Memory B cell (primary cell): ENCODE data around the gene EIF4ENIF1.
"Not testable (repeated sequence)": the region's sequence is repeated elsewhere in the genome, so short reads cannot be mapped to it uniquely, and the experiment has no call there.

ENCODE experiments used
- ATAC-seq: fragments of 150-1000 bp; cut with Tn5 transposase; 2 replicates; pipeline ENCODE4 v1.10.0; 2021; ENCODE audit warnings: low read depth, mild to moderate bottlenecking, moderate library complexity
- DNase-seq, 2 donors: peaks; one replicate each; pipeline ENCODE4 v3.0.0; 2022; ENCODE audit warnings: low spot score in 2 of 2
- H3K27ac Mint-ChIP-seq: one replicate; pipeline ENCODE4 v1.8.0; 2022; ENCODE audit warnings: mild to moderate bottlenecking, moderate library complexity, mixed read lengths
- H3K27me3 Mint-ChIP-seq: one replicate; pipeline ENCODE4 v1.8.0; 2022; ENCODE audit warnings: mixed read lengths
- H3K36me3 Mint-ChIP-seq: one replicate; pipeline ENCODE4 v1.8.0; 2022; ENCODE audit warnings: mild to moderate bottlenecking, mixed read lengths
- H3K4me1 Mint-ChIP-seq: one replicate; pipeline ENCODE4 v1.8.0; 2022; ENCODE audit warnings: mixed read lengths
- H3K4me3 Mint-ChIP-seq: one replicate; pipeline ENCODE4 v1.8.0; 2022; ENCODE audit warnings: mild to moderate bottlenecking, moderate library complexity, mixed read lengths
- H3K9me3 Mint-ChIP-seq: one replicate; pipeline ENCODE4 v1.8.0; 2022; ENCODE audit warnings: mixed read lengths

The EIF4ENIF1 gene

GRCh38 chr22:31503211-31503964 lies 13.7 kb upstream of the EIF4ENIF1 start:
- Mint-ChIP-seq H3K27ac (peak overlapping the region; percentile 45), H3K36me3 (peaks cover 14% of the 10 kb centered on the region), H3K4me3 (no peak overlapping the region)

DNA sequence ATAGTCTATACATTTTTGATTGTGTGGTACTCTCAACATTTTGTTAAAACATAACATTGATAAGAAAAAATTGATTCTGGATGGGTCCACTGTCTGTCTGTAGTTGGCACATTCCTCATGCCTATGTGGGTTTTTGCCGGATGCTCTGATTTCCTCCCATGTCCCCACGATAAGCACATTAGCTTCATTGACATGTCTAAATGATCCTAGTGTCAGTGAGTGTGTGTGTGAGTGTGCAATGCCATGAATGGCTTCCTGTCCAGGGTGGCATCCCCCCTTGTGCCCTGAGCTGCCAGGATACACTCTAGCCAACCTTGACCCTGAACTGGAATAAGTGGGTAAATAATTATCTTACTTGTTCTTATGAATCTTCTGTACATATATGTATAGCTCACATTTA lies 12.1 kb upstream of the EIF4ENIF1 start:
- DNase-seq (no peak), ATAC-seq (no peak)
- H3K36me3 Mint-ChIP-seq: peaks cover 9% of the 10 kb centered on the region
- no peaks in the 10 kb centered on the region for H3K9me3 Mint-ChIP-seq
- peaks cover 10% of the 10 kb centered on the region for H3K4me1 Mint-ChIP-seq
- no peak overlapping the region for H3K4me3 Mint-ChIP-seq
- no peaks in the 10 kb centered on the region for H3K27me3 Mint-ChIP-seq
- H3K27ac Mint-ChIP-seq: peak overlapping the region; percentile 28

More at GRCh38 chr22:31503211-31503964, 13.7 kb upstream of the EIF4ENIF1 start:
- DNase-seq (no peak), ATAC-seq (no peak)
- Mint-ChIP-seq H3K4me1 (peaks cover 5% of the 10 kb centered on the region), H3K27me3 (no peaks in the 10 kb centered on the region), H3K9me3 (no peaks in the 10 kb centered on the region)

GRCh38 chr22:31497148-31497938 lies 7.7 kb upstream of the EIF4ENIF1 start:
- no peak for ATAC-seq
- no peak for DNase-seq

DNA sequence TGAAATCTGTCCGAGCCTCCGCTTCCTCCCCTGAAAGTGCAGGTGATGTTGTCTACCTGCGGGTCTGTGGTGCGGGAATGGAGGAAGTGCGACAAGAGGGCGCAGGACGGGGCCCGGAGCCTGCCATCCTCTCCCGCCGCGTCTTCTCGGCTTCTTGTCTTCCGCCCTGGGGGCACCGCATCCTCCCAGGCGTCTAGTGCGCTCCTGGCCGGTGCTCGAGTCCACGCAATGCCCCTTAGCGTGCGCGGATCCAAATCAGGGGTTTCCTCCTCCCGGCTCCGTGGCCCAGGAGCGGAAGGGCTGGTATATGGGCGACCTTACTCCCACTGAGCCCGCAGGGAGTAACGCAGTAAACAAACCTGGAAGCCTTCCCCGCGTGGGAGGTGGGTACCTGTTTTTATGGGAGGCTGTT lies 7.1 kb upstream of the EIF4ENIF1 start:
- Mint-ChIP-seq H3K27ac (peak overlapping the region; percentile 92), H3K9me3 (no peaks in the 10 kb centered on the region), H3K4me1 (peaks cover 10% of the 10 kb centered on the region), H3K27me3 (no peaks in the 10 kb centered on the region), H3K4me3 (peak overlapping the region; percentile 93), H3K36me3 (peaks cover under 1% of the 10 kb centered on the region)
- DNase-seq (no peak), ATAC-seq (peak; percentile 11)

More at GRCh38 chr22:31497148-31497938, 7.7 kb upstream of the EIF4ENIF1 start:
- Mint-ChIP-seq H3K36me3 (peaks cover 3% of the 10 kb centered on the region), H3K27ac (peak overlapping the region; percentile 92), H3K4me3 (peak overlapping the region; percentile 93), H3K9me3 (no peaks in the 10 kb centered on the region), H3K27me3 (no peaks in the 10 kb centered on the region), H3K4me1 (peaks cover 9% of the 10 kb centered on the region)

DNA sequence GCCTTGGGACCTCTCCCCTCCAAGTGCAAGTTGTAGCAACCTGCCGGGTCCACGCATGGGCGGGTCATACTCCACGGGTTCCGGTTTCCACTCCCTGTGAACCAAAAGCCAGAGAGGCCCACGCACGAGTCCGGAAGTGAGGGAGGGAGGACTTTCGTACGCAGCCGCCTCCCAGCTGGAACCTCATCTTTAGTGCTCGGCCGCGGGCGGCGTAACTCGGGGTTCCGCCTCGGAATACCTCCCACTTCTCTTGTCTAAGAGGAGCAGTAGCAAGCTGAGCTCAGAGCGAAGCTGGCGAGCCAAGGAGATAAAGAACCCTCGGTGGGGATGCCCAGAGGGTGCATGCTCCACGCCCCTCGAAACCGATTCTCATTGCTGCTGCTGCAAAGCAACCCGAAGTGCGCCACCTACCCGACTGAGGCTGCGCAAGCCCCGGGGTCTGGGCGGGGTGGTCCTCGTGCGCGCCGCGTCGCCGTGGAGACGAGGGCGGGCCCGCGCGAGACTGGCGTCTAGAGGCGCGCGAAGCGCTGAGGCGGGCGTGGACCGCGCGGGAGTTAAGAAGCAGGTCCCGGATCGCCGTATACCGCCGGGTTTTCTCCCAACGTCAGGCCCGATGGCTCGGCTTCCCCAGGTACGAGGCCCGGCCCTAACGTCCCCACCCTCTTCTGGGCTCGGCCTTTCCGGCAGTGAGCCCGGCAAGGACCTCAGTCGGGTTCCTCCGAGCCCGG lies 6.5 kb upstream of the EIF4ENIF1 start, which contains the start of gene SFI1:
SFI1 (plus strand) TSS at position 530 of the 728 bp plus-strand sequence. CDS start 11,749 bp downstream, outside the sequence.
- Mint-ChIP-seq H3K27me3 (no peaks in the 10 kb centered on the region), H3K36me3 (no peaks in the 10 kb centered on the region), H3K4me3 (peak within 1 kb of the TSS; percentile 93), H3K27ac (peak within 1 kb of the TSS; percentile 92), H3K9me3 (no peaks in the 10 kb centered on the region), H3K4me1 (peaks cover 14% of the 10 kb centered on the region)
- ATAC-seq: peak; percentile 81
- peak; percentile 92 to 97 for DNase-seq

DNA sequence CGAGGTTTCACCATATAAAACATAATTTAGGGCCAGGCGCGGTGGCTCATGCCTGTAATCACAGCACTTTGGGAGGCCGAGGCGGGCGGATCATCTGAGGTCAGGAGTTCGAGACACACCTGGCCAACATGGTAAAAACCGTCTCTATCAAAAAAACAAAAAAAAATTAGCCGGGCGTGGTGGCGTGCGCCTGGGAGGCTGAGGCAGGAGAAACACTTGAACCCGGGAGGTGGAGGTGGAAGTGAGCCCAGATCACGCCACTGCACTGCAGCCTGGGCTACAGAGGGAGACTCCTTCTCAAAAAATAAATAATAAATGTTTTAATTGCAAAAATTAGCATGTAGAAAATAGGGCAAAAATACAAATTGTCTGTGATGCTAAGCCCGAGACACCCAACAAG lies 5.7 kb upstream of the EIF4ENIF1 start:
- Mint-ChIP-seq H3K27me3 (no peaks in the 10 kb centered on the region), H3K9me3 (no peaks in the 10 kb centered on the region), H3K4me3 (peak overlapping the region; percentile 93), H3K36me3 (no peaks in the 10 kb centered on the region), H3K4me1 (peaks cover 17% of the 10 kb centered on the region), H3K27ac (peak overlapping the region; percentile 92)
- DNase-seq (no peak), ATAC-seq (no peak)

GRCh38 chr22:31493355-31493754 lies 3.7 kb upstream of the EIF4ENIF1 start:
- not testable (repeated sequence) for H3K36me3 Mint-ChIP-seq, H3K27me3 Mint-ChIP-seq, H3K9me3 Mint-ChIP-seq, DNase-seq, ATAC-seq
- Mint-ChIP-seq H3K4me1 (peaks cover 17% of the 10 kb centered on the region), H3K27ac (peak overlapping the region; percentile 96), H3K4me3 (peak overlapping the region; percentile 69)

DNA sequence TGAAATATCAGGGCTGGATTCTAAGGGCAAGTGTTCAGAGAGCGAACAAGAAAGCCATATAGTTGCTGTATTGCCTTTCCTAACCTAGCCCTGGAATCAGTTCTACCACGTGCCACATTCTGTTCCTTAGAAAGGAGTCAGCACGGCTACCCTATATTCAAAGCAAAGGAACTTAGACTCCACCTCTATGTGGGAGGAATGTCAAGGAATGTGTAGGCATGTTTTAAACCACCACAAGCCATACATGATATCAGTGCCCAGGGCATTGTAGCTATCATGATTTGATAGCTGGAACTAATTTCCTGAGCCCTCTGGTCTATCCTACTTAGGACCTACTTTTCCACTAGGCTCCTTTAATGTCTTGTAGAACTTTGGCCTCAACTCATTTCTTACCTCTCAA lies 2.5 kb upstream of the EIF4ENIF1 start:
- peak overlapping the region; percentile 96 for H3K27ac Mint-ChIP-seq
- H3K4me1 Mint-ChIP-seq: peaks cover 17% of the 10 kb centered on the region
- no peak overlapping the region for H3K4me3 Mint-ChIP-seq
- no peaks in the 10 kb centered on the region for H3K36me3 Mint-ChIP-seq
- ATAC-seq (no peak), DNase-seq (no peak)
- no peaks in the 10 kb centered on the region for H3K9me3 Mint-ChIP-seq
- H3K27me3 Mint-ChIP-seq: no peaks in the 10 kb centered on the region

DNA sequence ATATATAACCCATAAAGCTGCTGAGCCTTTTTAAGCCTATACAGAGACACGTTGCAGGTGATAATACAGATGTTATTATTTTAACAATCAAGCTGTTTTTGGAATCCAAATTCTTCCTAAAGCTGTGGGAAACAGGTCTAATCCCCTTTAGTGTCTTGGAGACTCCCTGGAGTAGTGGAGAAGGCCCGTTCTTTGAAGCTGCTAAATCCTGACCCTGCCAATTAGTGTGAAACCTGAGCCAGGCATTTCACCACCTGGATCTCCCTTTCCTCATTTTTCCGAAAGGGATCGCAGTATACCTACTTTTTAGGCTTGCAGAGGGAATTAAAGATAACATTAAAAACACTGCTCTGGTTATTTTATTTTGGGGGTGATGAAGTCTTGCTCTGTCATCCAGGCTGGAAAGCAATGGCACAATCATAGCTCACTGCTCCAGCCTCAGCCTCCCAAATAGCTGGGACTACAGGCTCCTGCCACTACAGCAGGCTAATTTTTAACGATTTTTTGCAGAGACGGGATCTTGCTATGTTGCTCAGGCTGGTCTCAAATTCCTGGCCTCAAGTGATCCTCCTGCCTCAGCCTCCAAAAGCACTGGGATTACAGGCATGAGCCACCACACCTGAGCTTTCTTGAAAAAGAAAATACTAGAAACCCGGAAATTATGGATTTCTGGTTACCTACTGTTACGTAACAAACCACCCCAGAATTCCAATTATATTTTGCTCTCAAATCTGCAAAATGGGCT lies 1.7 kb upstream of the EIF4ENIF1 start:
- H3K4me1 Mint-ChIP-seq: peaks cover 18% of the 10 kb centered on the region
- H3K27ac Mint-ChIP-seq: peak overlapping the region; percentile 96
- peak overlapping the region; percentile 14 for H3K4me3 Mint-ChIP-seq
- no peaks in the 10 kb centered on the region for H3K36me3 Mint-ChIP-seq
- H3K9me3 Mint-ChIP-seq: no peaks in the 10 kb centered on the region
- DNase-seq (no peak), ATAC-seq (no peak)
- H3K27me3 Mint-ChIP-seq: no peaks in the 10 kb centered on the region

DNA sequence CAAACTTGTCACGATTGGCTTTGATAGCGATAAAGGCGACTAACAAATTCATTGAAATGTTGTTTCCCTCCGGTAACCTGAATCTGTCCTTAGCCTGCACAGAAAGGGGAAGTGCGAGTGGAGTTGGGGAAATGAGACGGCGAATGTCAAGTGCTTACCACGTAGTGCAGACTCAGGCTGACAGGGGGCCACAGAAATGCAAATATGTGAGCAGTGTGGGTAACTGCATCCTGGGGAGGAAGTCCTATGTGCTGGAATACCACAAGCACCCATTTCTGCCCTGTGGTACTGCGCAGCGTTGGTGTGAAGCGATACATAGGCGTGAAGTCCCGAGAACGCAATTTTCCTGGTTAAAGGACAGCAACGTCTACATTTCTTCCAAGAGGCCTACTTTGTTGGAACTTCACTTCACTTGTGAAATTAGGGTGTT lies 869 bp upstream of the EIF4ENIF1 start:
- peak; percentile 83 for ATAC-seq
- H3K27me3 Mint-ChIP-seq: no peaks in the 10 kb centered on the region
- peaks cover 18% of the 10 kb centered on the region for H3K4me1 Mint-ChIP-seq
- no peaks in the 10 kb centered on the region for H3K9me3 Mint-ChIP-seq
- H3K4me3 Mint-ChIP-seq: peak overlapping the region; percentile 90
- peak; percentile 69 to 88 for DNase-seq
- H3K36me3 Mint-ChIP-seq: no peaks in the 10 kb centered on the region
- peak overlapping the region; percentile 96 for H3K27ac Mint-ChIP-seq

- Mint-ChIP-seq H3K36me3 (peaks cover 2% of the 10 kb centered on the region), H3K4me3 (peak overlapping the region; percentile 90), H3K27me3 (no peaks in the 10 kb centered on the region), H3K9me3 (no peaks in the 10 kb centered on the region), H3K4me1 (peaks cover 18% of the 10 kb centered on the region), H3K27ac (peak overlapping the region; percentile 96)
- no peak for ATAC-seq
- DNase-seq: peak in 1 of 2 donors; percentile 40
Observed at GRCh38 chr22:31488988-31489617, 539 bp downstream of the EIF4ENIF1 start.

DNA sequence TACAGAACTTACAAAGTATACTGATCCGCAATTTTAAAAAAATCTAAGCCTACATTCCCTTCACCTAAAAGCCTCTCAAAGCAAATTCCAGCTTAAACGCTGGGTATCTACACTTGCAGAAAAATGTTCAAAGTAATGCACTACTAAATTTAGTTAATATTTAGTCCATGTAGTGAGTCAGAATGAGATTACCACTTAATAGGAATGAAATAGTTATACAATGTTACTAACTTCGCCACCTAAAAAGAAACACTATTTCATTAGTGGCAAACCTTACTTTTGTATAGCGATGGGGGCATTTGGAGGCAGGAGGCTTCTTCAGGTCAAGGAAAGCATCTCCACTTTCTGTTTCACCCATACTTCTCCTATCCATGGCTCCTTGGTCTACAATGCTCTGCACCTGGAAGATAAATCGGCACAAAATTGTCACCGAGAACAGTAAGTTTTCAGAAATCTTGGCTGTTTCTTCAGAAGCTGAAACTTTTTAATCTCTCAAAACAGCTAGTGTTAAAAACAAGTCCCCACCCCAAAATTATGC lies 1.2 kb downstream of the EIF4ENIF1 start:
- H3K9me3 Mint-ChIP-seq: no peaks in the 10 kb centered on the region
- H3K4me3 Mint-ChIP-seq: peak overlapping the region; percentile 82
- H3K4me1 Mint-ChIP-seq: peaks cover 19% of the 10 kb centered on the region
- H3K27me3 Mint-ChIP-seq: no peaks in the 10 kb centered on the region
- ATAC-seq (no peak), DNase-seq (no peak)
- peaks cover 3% of the 10 kb centered on the region for H3K36me3 Mint-ChIP-seq
- peak overlapping the region; percentile 88 for H3K27ac Mint-ChIP-seq

GRCh38 chr22:31486951-31487350 lies 2.7 kb downstream of the EIF4ENIF1 start:
- Mint-ChIP-seq H3K4me1 (peaks cover 17% of the 10 kb centered on the region), H3K9me3 (no peaks in the 10 kb centered on the region), H3K27me3 (no peaks in the 10 kb centered on the region), H3K36me3 (peaks cover 4% of the 10 kb centered on the region), H3K27ac (no peak overlapping the region), H3K4me3 (no peak overlapping the region)
- ATAC-seq: no peak
- DNase-seq: no peak
